ENCODE data around the gene EIF4A3. TPM values are rescaled to one million over a fixed set of nuclear protein-coding genes. Genes with fewer than 3 reads are reported as not detected.

Gene EIF4A3
- total RNA-seq, 2 experiments from 2014 or later = 178 to 183 TPM

GRCh38 chr17:80102664-80103448 lies 44.1 kb downstream of the EIF4A3 start:
- CTCF ChIA-PET = no interaction called here
- no peak overlapping the region for H3K27ac Mint-ChIP-seq
- DNase-seq (no peak), ATAC-seq (no peak)
- H3K9me3 Mint-ChIP-seq = no peaks in the 10 kb centered on the region
- POLR2A ChIA-PET = interaction anchor here (1.2 to 1.7 kb wide), 5 partner anchors 22 to 311 kb away, joined by 4 to 14 read pairs (median 4); partner anchors contain the start of gene EIF4A3
- peaks cover 2% of the 10 kb centered on the region for H3K36me3 Mint-ChIP-seq (ENCODE audit: low read depth)
- intact Hi-C loops (cut with micrococcal nuclease) = no loop called here
- no peak for TF ChIP-seq CTCF (IDR thresholded peaks at IDR 0.05)
- H3K4me3 Mint-ChIP-seq = peak overlapping the region; percentile 88
- H3K27me3 Mint-ChIP-seq = no peaks in the 10 kb centered on the region
- H3K4me1 Mint-ChIP-seq (ENCODE audit: low read depth) = peaks cover 29% of the 10 kb centered on the region

GRCh38 chr17:80101946-80102663 lies 44.8 kb downstream of the EIF4A3 start:
- Mint-ChIP-seq H3K9me3 (no peaks in the 10 kb centered on the region), H3K27me3 (no peaks in the 10 kb centered on the region), H3K4me1 (ENCODE audit: low read depth) (peaks cover 29% of the 10 kb centered on the region), H3K4me3 (peak overlapping the region; percentile 88), H3K36me3 (ENCODE audit: low read depth) (peaks cover 2% of the 10 kb centered on the region), H3K27ac (peak overlapping the region; percentile 79)
- TF ChIP-seq CTCF (IDR thresholded peaks at IDR 0.05) = no peak
- CTCF ChIA-PET = interaction anchor here (0.6 to 2.8 kb wide), 47 partner anchors 7 to 314 kb away, joined by 3 to 23 read pairs (median 4); partner anchors contain the start of gene ENDOV
- intact Hi-C loops (cut with micrococcal nuclease) = no loop called here
- POLR2A ChIA-PET = interaction anchor here (0.6 to 1.7 kb wide), 14 partner anchors 10 to 362 kb away, joined by 3 to 14 read pairs (median 4); partner anchors contain the start of gene EIF4A3
- ATAC-seq (peak; percentile 34), DNase-seq (peak; percentile 25)

GRCh38 chr17:80101011-80101945 lies 45.6 kb downstream of the EIF4A3 start, which contains the start of gene GAA:
GAA (plus strand) TSS chr17:80101581; CDS start chr17:80104587, 3,006 bp downstream.
- peak; percentile 89 for TF ChIP-seq CTCF (IDR thresholded peaks at IDR 0.05)
- Mint-ChIP-seq H3K36me3 (ENCODE audit: low read depth) (peaks cover 2% of the 10 kb centered on the region), H3K27ac (peak within 1 kb of the TSS; percentile 79), H3K9me3 (no peaks in the 10 kb centered on the region), H3K4me3 (peak within 1 kb of the TSS; percentile 88), H3K4me1 (ENCODE audit: low read depth) (peaks cover 29% of the 10 kb centered on the region), H3K27me3 (no peaks in the 10 kb centered on the region)
- intact Hi-C loops (cut with micrococcal nuclease) = no loop called here
- ATAC-seq = peak; percentile 89
- CTCF ChIA-PET = interaction anchor here (0.6 to 2.8 kb wide), 47 partner anchors 8 to 315 kb away, joined by 3 to 23 read pairs (median 4); partner anchors contain the start of gene ENDOV
- POLR2A ChIA-PET = interaction anchor here (0.6 to 1.7 kb wide), 14 partner anchors 11 to 363 kb away, joined by 3 to 14 read pairs (median 4); partner anchors contain the start of gene EIF4A3
- peak; percentile 86 for DNase-seq

GRCh38 chr17:80100035-80100323 lies 46.9 kb downstream of the EIF4A3 start:
- H3K27ac Mint-ChIP-seq = no peak overlapping the region
- H3K4me3 Mint-ChIP-seq = peak overlapping the region; percentile 71
- intact Hi-C loops (cut with micrococcal nuclease) = no loop called here
- POLR2A ChIA-PET = interaction anchor here (0.6 kb wide), 1 partner anchor 17 kb away, joined by 3 read pairs; no protein-coding TSS in a partner anchor
- peaks cover 2% of the 10 kb centered on the region for H3K36me3 Mint-ChIP-seq (ENCODE audit: low read depth)
- H3K4me1 Mint-ChIP-seq (ENCODE audit: low read depth) = peaks cover 29% of the 10 kb centered on the region
- no peak for TF ChIP-seq CTCF (IDR thresholded peaks at IDR 0.05)
- DNase-seq (peak; percentile 11), ATAC-seq (no peak)
- CTCF ChIA-PET = interaction anchor here (1.6 to 2.8 kb wide), 3 partner anchors 8 to 92 kb away, joined by 8 to 21 read pairs (median 15); no protein-coding TSS in a partner anchor
- H3K27me3 Mint-ChIP-seq = no peaks in the 10 kb centered on the region
- H3K9me3 Mint-ChIP-seq = no peaks in the 10 kb centered on the region
